ENCODE results near the gene LRWD1. TPM values are rescaled to one million over a fixed set of nuclear protein-coding genes. Genes with fewer than 3 reads are reported as not detected.
"Not testable (repeated sequence)": the region's sequence is repeated elsewhere in the genome, so short reads cannot be mapped to it uniquely, and the experiment has no call there.

The LRWD1 gene
- total and polyA plus RNA-seq, 2 of the 4 experiments (the other 2 are of a cell fraction): 20.3 to 27.2 TPM

GRCh38 chr7:102515889-102516288 lies 51.1 kb downstream of the LRWD1 start:
- H3K9ac ChIP-seq (ENCODE audit: low read depth, low read length); BruUV-seq (replicated peaks); H3K4me2 ChIP-seq (ENCODE audit: low read depth, low read length); H3K27me3 ChIP-seq (ENCODE audit: control insufficient read depth, insufficient read depth, low read length); H3K9me3 ChIP-seq (ENCODE audit: control insufficient read depth, insufficient read depth, low read length); H3K27ac ChIP-seq (ENCODE audit: insufficient read depth, low read length); in situ Hi-C loops (cut with MboI; ENCODE audit: low sequenced_read_pairs); H4K8ac ChIP-seq (ENCODE audit: low read depth in 2 of 2, low read length in 2 of 2); H3K4me1 ChIP-seq (ENCODE audit: control insufficient read depth, insufficient read depth, low read length); H3K14ac ChIP-seq (replicated peaks; ENCODE audit: low read depth, low read length); H2AK5ac ChIP-seq (ENCODE audit: low read depth, low read length); H3K79me1 ChIP-seq (ENCODE audit: low read depth in 1 of 2, low read length in 2 of 2); H3K23ac ChIP-seq (ENCODE audit: low read depth, low read length); H3K4ac ChIP-seq (ENCODE audit: low read depth, low read length); ATAC-seq (ENCODE audit: low read depth); H2BK15ac ChIP-seq (ENCODE audit: low read depth, low read length); H2BK20ac ChIP-seq (ENCODE audit: low read depth, low read length); H3K56ac ChIP-seq (ENCODE audit: extremely low read depth, insufficient read depth, low read length); H3K4me3 ChIP-seq (ENCODE audit: insufficient read depth, low read depth, low read length); H4K20me1 ChIP-seq (ENCODE audit: insufficient read depth, low read length); H2AFZ ChIP-seq (replicated peaks; ENCODE audit: low read length, poor library complexity); H3K18ac ChIP-seq (ENCODE audit: low read depth, low read length); DNase-seq; dilution Hi-C loops (cut with HindIII; ENCODE audit: low sequenced_read_pairs, unreplicated experiment); H4K5ac ChIP-seq (ENCODE audit: low read depth, low read length); POLR2A ChIA-PET (ENCODE audit: unreplicated experiment); CTCF ChIA-PET; H3K9me1 ChIP-seq (ENCODE audit: insufficient read depth, low read length); H4K91ac ChIP-seq (ENCODE audit: insufficient read depth, low read depth, low read length); intact Hi-C loops (cut with micrococcal nuclease); H2BK5ac ChIP-seq (ENCODE audit: low read depth, low read length, poor library complexity, severe bottlenecking); H3K36me3 ChIP-seq (ENCODE audit: control insufficient read depth, insufficient read depth, low read length); H2AK9ac ChIP-seq (replicated peaks; ENCODE audit: low read depth, low read length, poor library complexity); H2BK120ac ChIP-seq (ENCODE audit: low read depth, low read length): not testable (repeated sequence)
- no CpG with 5 or more reads among the region's 3 CpGs for WGBS, 2 experiments (ENCODE audit: extremely low coverage in 2 of 2, insufficient read length in 1 of 2)

GRCh38 chr7:102516951-102517350 lies 52.2 kb downstream of the LRWD1 start:
- DNase-seq; H3K27ac ChIP-seq (ENCODE audit: insufficient read depth, low read length); H2AFZ ChIP-seq (replicated peaks; ENCODE audit: low read length, poor library complexity); H3K4me1 ChIP-seq (ENCODE audit: control insufficient read depth, insufficient read depth, low read length); ATAC-seq (ENCODE audit: low read depth); H2BK20ac ChIP-seq (ENCODE audit: low read depth, low read length); H3K36me3 ChIP-seq (ENCODE audit: control insufficient read depth, insufficient read depth, low read length); H3K4me3 ChIP-seq (ENCODE audit: insufficient read depth, low read depth, low read length); CTCF ChIA-PET; H3K18ac ChIP-seq (ENCODE audit: low read depth, low read length); POLR2A ChIA-PET (ENCODE audit: unreplicated experiment); H3K23ac ChIP-seq (ENCODE audit: low read depth, low read length); H4K91ac ChIP-seq (ENCODE audit: insufficient read depth, low read depth, low read length); intact Hi-C loops (cut with micrococcal nuclease); in situ Hi-C loops (cut with MboI; ENCODE audit: low sequenced_read_pairs); H3K14ac ChIP-seq (replicated peaks; ENCODE audit: low read depth, low read length); H4K5ac ChIP-seq (ENCODE audit: low read depth, low read length); H3K9me3 ChIP-seq (ENCODE audit: control insufficient read depth, insufficient read depth, low read length); dilution Hi-C loops (cut with HindIII; ENCODE audit: low sequenced_read_pairs, unreplicated experiment); H4K20me1 ChIP-seq (ENCODE audit: insufficient read depth, low read length); H2BK120ac ChIP-seq (ENCODE audit: low read depth, low read length); H3K79me1 ChIP-seq (ENCODE audit: low read depth in 1 of 2, low read length in 2 of 2); H3K27me3 ChIP-seq (ENCODE audit: control insufficient read depth, insufficient read depth, low read length); H3K9me1 ChIP-seq (ENCODE audit: insufficient read depth, low read length); H2BK15ac ChIP-seq (ENCODE audit: low read depth, low read length); H3K4ac ChIP-seq (ENCODE audit: low read depth, low read length); BruUV-seq (replicated peaks); H2BK5ac ChIP-seq (ENCODE audit: low read depth, low read length, poor library complexity, severe bottlenecking); H4K8ac ChIP-seq (ENCODE audit: low read depth in 2 of 2, low read length in 2 of 2); H3K9ac ChIP-seq (ENCODE audit: low read depth, low read length); H3K56ac ChIP-seq (ENCODE audit: extremely low read depth, insufficient read depth, low read length); H3K4me2 ChIP-seq (ENCODE audit: low read depth, low read length); H2AK5ac ChIP-seq (ENCODE audit: low read depth, low read length); H2AK9ac ChIP-seq (replicated peaks; ENCODE audit: low read depth, low read length, poor library complexity): not testable (repeated sequence)
- no CpG with 5 or more reads among the region's 10 CpGs for WGBS, 2 experiments (ENCODE audit: extremely low coverage in 2 of 2, insufficient read length in 1 of 2)

Measured in IMR-90 (cell line).